ENCODE measurements around the gene NCK1.

DNA sequence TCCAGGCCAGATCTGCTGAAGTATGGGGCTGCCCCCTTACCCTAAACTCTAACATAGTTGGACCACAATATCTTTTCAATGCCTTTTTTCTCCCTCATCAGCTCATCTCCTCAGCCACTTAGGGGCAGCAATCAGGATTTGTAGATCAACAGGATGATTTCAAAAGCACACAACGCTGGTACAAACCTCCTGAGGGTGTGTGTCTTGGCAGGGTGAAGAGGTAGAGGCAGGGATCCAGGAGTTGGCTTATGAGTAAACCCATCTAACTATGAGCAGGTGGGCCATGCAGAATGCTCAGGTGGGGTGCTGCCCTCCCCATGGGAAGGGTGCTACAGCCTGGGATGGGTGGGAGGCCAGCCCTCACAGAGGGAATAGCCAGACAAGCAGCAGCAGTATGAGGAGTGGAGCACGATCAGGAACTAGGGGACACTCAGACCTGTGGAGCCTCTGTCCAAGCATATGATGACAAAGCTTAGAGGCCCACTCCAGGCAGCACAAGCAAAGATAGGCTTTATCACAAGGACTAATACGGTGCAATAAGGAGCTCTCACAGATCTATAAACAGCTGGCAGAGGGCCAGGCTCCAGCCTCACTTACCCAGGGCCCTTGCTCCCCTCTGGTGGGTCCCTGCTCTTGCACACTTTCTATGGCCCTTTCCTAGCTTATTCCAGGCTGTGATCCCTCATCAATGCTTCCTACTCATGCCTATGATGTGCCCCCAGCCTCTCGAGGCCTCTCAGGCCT is 127.9 kb downstream of the NCK1 start:
- TF ChIP-seq, protein P1, sequence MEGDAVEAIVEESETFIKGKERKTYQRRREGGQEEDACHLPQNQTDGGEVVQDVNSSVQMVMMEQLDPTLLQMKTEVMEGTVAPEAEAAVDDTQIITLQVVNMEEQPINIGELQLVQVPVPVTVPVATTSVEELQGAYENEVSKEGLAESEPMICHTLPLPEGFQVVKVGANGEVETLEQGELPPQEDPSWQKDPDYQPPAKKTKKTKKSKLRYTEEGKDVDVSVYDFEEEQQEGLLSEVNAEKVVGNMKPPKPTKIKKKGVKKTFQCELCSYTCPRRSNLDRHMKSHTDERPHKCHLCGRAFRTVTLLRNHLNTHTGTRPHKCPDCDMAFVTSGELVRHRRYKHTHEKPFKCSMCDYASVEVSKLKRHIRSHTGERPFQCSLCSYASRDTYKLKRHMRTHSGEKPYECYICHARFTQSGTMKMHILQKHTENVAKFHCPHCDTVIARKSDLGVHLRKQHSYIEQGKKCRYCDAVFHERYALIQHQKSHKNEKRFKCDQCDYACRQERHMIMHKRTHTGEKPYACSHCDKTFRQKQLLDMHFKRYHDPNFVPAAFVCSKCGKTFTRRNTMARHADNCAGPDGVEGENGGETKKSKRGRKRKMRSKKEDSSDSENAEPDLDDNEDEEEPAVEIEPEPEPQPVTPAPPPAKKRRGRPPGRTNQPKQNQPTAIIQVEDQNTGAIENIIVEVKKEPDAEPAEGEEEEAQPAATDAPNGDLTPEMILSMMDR (IDR thresholded peaks at IDR 0.05; ENCODE audit: low read length) = no peak
- TF ChIP-seq EZH2 (IDR thresholded peaks at IDR 0.05; ENCODE audit: borderline replicate concordance, low read length) = no peak
